IPS DF 4.7 (cell line): ENCODE measurements around the gene GSK3B.
"Not testable (repeated sequence)": the region's sequence is repeated elsewhere in the genome, so short reads cannot be mapped to it uniquely, and the experiment has no call there.

ENCODE experiments used
- DNase-seq: peaks from one replicate; pipeline ENCODE4 v3.0.0-alpha.2; 2013; ENCODE audit warnings: low spot score; ENCODE audit errors: extremely low read depth

GSK3B gene

DNA sequence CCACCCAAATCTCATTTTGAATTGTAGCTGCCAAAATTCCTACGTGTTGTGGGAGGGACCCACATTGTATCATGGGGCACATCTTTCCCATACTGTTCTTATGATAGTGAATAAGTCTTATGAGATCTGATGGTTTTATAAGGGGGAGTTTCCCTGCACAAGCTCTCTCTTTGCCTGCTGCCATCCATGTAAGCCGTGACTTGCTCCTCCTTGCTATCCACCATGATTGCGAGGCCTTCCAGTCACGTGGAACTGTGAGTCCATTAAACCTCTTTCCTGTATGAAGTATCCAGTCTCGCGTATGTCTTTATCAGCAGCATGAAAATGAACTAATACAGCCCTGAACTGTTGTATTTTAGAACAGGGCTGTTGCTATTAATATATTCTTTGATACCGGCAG, 40.6 kb downstream of the GSK3B start:
- DNase-seq, result not testable (repeated sequence)

DNA sequence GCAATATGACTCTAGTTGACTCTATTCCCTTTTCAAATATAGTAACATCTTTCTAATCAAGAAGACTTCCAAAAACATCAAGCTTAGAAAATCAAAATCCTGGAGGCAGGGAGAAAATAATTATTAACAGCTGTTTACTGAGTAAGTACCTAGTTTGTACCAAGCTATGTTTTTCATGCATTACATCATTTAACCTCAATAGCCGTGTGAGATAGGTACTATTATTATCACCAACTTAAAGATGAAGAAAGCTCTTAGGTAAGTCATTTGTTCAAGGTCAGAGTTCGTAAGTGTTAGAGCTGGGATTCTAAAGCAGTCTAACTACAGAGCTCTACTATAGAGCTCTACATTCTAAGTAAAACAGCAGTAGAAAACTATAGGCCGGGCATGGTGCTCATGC, 41.6 kb downstream of the GSK3B start:
- no peak for DNase-seq

DNA sequence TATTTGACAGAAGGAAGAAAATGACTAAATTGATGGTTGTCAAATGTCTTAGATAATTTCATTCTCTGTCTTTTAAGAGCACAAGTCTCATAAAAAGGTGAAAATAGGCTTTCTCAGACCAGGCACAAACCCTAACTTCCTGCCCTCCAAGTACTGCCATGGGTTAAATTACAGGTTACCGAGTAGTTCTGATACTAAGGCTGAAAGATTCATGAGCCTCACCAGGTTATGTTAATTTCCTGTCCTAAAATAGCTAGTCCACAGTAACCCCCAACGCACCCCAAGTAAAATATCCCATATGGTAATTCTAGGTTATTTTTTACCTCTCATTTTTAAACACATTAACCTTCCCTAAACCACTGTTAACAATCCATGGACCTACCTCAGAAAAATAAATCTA, 42.0 kb downstream of the GSK3B start:
- no peak for DNase-seq

GRCh38 chr3:120051570-120051969, 42.7 kb downstream of the GSK3B start:
- not testable (repeated sequence) for DNase-seq

- no peak for DNase-seq
Measured at GRCh38 chr3:120049881-120050539, 44.2 kb downstream of the GSK3B start.

- DNase-seq, result no peak
Measured at GRCh38 chr3:120049072-120049471, 45.2 kb downstream of the GSK3B start.

- DNase-seq, result no peak
Measured at GRCh38 chr3:120048355-120049041, 45.7 kb downstream of the GSK3B start.

- DNase-seq, result no peak
Measured at GRCh38 chr3:120047686-120048085, 46.6 kb downstream of the GSK3B start.

- DNase-seq, result no peak
Measured at GRCh38 chr3:120040813-120041377, 53.4 kb downstream of the GSK3B start.

DNA sequence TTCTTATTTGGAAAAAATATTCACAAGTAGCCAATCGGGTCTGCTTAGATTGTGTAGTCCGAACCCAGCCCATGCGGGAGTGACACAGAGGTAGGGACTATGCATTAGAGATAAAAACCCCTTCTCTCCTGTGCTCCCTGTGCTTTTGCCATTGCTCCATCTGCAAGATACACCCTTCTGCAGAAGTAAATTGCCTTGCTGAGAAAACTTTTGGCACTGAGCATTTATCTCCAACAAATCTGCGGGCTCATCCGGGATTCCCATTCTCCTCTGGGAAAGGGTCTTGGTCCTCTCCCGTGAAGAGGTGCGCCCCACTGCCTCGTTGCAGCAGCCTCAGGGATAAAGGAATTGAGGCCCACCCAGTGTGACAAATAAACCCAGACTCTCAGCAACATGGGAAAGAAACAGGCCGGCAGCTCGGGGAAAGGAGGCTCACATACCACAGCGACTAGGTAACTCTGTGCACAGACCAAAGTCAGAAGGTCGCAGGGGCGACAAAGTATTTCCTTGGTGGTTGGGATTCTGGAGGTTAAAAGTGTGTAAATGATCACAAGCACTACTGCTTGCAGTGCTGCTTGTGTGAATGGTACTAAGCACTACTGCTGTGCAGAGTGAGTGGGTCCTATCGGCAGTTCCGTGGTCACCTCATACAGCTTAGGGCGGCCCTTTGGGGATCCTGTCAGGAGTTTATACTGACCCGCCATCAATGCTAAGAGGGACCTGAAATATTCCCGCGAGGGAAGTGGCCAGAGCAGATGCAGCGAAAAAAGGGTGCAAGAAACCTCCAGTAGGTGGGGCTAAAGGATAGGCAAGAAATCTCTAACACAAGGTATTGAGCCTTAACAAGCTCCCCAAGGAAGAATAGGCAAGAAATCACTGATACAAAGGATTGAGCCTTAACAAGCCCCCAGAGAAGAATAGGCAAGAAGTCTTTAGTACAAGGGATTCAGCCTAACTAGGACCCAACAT, 54.3 kb downstream of the GSK3B start:
- DNase-seq, result peak; percentile 19

GRCh38 chr3:120033596-120033995, 60.7 kb downstream of the GSK3B start:
- no peak for DNase-seq

DNA sequence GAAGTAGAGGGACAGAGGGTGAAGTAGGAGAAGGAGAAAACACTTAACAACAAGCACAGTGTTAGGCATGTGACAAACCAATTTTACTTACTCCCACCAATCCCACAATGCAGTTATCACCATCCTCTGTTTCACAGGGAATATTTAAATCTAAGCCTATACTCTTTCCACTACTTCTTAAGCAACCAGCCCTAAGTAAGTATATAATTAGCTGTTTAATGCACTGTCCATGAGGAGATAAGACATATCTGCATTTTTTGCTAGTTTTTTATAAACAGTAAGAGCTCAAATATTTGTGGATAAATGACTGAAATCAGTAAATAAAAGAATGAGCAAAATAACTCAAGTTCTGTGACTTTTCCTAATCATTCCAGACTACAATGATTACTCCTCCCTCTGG, 62.7 kb downstream of the GSK3B start:
- DNase-seq, result no peak

DNA sequence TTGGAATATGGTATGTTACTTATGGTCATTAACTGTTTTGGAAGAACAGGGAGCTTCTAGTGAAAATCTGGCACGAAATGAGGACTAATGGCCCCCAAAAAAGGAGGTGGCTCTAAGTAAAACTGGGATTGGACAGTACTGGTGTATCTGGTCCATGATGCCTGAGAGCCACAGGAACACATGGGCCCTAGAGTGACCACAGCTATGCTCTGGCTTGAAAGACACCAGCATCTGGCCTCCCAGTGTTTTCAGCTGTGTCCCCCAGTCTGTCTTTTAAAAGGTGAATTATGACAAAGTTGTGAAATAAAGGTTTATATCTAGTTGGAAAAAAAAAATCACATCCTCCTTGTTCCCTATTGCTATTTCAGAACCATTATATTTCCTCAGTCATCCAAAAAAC, 64.5 kb downstream of the GSK3B start:
- no peak for DNase-seq

DNA sequence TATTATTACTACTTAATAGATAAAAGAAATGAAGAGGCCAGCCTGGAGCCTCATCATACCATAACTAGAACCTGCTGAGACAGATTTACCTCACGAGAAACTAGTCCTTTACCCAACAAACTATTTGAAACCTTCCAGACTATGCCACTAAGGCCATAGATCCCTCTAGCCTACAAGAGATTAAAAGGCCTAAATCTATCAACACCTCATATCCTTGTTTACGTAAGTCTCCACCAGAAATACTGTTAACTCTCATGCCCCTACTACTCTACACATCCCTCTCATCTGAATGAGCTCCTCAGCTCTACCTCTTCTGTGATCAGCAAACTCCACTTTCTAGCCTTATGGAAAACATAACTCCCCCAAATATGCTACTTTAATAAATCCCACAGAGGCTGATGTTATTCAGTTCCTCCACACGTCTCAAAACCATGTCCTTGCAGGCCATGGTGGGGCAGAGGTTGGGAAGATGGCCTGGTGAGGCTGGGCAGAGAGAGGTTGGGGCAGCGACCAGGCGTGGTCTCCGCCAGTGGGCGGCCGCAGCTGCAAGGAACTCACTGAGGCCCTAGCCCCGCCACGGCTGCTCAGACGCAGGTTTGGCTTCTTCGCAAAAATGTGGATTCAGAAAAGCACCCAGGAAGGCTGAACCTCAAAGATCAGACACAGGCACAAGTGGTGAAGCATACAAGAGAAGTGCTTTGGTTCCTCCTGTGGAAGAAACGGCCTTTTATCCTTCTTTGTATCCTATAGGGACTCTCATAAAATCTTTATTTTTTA, 65.8 kb downstream of the GSK3B start:
- no peak for DNase-seq

DNA sequence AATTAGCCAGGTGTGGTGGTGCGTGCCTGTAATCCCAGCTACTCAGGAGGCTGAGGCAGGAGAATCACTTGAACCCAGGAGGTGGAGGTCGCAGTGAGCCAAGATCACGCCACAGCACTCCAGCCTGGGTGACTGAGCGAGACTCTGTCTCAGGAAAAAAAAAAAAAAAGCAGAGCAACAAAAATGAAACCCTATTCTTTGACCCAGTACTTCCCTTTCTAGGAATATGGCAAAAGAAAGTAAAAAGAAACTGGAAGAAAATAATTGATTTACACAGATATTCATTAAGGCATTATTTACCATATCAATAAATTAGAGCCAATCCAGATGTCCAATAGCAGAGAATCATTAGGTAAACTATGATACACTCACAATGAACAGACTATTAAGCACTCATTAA, 67.0 kb downstream of the GSK3B start:
- no peak for DNase-seq

GRCh38 chr3:120025520-120025919, 68.7 kb downstream of the GSK3B start:
- no peak for DNase-seq

- DNase-seq, result no peak
Measured at GRCh38 chr3:120024103-120024502, 70.1 kb downstream of the GSK3B start.

- DNase-seq, result no peak
Measured at GRCh38 chr3:120022729-120023128, 71.5 kb downstream of the GSK3B start.

- DNase-seq, result no peak
Measured at GRCh38 chr3:120021523-120021922, 72.7 kb downstream of the GSK3B start.

DNA sequence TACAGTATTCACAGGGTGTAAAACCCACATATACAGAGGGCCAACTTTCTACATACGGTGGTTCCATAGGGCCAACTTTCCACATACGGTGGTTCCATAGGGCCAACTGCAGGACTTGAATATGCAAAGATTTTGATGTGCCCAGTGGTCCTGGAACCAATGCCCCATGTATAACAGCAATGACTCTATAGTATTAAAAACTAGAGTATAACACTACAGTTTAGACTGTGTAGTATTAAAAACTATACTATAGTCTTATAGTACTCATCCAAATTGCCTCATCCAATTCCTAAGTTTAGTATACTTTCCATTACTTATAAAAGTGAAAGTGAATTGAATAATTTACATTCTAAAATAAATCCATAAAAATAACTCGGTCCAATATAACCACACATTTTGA, 75.9 kb downstream of the GSK3B start:
- no peak for DNase-seq

GRCh38 chr3:120017692-120018091, 76.6 kb downstream of the GSK3B start:
- DNase-seq, result no peak
